Epidermal melanocyte (primary cell): ENCODE data around the gene RNF167.
A peak's percentile ranks its signal among the peaks of the same experiment; 100 is the strongest.
"Not testable (repeated sequence)": the region's sequence is repeated elsewhere in the genome, so short reads cannot be mapped to it uniquely, and the experiment has no call there.

Experiments
- DNase-seq: peaks from one replicate; pipeline ENCODE4 v3.0.0; 2011; ENCODE audit warnings: low spot score; ENCODE audit not compliant: insufficient read length

Gene RNF167

DNA sequence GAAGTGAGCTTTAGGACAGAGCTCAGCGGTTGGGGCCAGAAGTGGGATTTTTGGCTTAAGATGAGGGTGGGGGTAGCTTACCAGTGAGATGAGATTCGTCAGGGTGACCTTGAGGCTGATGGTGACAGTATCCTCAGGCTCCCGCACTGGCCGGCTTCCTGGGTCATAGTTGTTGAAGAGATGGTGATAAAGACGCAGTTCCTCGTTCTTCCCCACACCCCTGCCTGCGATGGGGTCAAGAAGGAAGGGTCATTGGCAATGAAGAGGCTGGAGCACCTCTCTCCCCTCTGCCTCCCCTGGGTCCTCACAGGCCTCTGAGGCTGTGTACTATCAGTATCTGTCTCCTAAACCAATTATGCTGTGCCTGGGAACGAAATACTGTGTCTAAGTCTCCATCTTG lies 37.5 kb upstream of the RNF167 start:
- DNase-seq = peak; percentile 3

DNA sequence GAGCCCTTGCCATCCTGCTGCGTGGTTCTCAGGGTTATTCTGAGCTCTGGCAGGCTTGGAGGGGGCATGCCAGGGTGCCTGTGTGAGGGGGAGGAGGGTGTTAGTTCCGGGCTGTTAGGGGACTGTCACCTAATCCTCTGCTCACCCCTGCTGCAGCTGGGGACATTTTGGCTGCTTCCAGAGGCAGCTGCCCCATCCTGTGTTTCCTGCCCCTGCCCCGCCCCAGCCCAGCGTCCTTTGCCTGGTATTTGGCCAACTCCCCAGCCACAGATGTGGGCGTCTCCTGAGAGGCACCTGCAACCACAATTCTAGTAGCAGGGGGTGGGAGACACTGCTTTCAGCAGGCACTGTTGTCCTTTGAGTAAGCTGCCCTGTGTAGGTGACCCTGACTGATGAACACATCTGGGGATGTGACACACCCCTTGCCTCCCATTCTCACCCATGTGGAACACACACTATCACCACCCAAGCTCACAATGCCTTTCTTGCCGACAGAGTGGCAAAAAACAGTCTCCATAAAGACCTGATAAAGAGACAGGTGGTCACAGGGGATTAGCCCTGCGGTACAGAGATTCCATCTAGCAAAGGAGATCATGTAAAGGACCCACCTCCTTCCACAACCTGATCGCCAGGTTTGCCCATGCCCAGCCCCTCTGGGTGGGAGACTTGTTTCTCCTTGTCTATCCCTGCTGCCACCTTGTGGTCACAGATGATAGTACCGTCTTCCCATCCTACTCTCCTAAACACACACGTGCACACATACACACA lies 36.8 kb upstream of the RNF167 start, which contains the start of gene CHRNE:
Gene CHRNE (minus strand): TSS at position 48 of the 768 bp plus-strand sequence. CDS start 35 bp downstream, at position 13.
- DNase-seq = peak; percentile 12

DNA sequence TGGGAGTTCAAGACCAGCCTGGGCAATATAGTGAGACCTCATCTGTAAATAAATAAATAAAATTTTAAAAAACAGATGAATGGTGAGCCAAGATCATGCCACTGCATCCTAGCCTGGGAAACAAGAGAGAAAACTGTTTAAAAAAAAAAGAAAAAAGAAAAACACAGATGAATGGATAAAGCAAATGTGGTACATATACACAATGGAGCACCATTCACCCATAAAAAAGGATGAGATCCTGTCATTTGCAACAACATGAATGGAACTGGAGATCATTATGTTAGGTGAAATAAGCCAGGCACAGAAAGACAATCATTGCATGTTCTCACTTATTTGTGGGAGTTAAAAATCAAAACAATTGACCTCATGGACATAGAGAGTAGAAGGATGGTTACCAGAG lies 33.4 kb upstream of the RNF167 start:
- not testable (repeated sequence) for DNase-seq

DNA sequence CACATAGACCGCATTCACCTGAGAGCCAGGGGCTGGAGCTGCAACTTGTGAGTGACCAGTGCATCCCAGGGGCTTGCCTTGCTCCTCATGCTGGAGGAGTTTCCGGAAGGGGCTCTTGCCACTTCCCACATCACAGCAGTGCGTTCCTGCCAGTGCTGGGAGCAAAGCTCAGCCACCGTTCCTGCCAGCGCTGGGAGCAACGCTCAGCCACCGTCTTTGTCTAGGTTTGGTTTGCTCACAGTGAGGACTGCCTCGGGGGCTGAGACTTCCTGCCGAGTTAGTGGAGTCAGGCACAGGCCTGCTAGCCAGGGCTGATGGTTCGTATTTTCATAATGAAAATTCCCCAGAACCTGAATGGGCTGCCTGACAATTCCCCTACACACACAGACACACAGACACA lies 31.8 kb upstream of the RNF167 start:
- DNase-seq = peak; percentile 17

DNA sequence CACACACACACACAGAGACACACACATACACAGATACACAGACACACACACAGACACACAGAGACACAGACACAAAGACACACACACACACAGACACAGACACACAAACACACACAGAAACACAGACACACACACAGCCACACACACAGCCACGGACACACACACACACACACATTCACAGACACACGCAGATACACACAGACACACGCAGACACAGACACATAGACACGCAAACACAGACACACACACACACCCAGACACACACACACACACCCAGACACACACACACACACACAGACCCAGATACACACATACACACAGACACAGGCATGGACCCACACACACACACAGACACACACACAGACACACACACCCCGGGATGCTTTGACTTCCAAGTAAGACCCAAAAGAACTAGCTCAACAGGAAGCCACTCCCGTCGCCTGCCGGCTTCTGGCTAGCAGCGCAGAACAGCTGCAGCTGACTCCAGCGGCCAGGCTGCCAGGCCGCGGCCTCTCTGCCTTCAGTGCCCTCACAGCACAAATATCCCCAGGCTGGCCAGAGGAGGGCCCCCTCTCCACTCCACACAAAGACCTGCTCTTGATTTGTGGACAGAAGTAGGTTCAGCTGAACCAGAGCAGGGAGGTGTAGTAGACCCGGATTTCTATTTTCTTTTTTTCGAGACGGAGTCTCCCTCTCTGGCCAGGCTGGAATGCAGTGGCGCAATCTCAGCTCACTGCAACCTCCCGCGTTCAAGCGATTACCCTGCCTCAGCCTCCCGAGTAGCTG lies 31.2 kb upstream of the RNF167 start:
- peak; percentile 74 for DNase-seq

DNA sequence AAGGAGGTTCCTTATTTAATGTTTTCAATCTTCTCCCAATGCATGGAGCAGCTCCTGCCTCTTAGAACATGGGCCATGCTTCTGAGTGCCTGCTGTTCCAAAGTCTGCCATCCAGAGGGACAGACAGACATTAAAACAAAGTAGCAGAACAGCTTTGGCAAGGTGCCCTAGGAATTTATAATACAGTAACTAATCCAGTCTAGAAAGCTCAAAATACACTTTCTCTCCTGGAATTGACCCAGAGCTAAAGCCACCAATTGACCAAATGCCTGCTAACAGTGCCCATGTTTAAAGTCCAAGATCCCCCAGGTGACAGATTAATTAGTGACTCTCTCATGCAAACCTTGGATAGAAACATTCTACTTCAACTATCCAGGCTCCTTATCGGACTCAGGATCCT lies 26.1 kb upstream of the RNF167 start:
- peak; percentile 3 for DNase-seq

DNA sequence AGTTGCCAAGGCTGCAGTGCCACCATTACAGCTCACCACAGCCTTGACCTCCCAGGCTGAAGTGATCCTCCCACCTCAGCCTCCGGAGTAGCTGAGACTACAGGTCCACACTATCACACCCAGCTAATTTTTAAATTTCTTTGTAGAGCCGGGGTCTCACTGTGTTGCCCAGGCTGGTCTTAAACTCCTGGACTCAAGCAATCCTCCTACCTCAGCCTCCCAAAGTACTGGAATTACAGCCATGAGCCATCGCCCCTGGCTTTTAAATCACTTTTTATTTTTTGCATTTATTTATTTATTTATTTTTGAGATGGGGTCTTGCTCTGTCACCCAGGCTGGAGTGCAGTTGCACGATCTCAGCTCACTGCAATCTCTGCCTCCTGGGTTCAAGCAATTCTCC lies 25.5 kb upstream of the RNF167 start:
- DNase-seq = not testable (repeated sequence)

DNA sequence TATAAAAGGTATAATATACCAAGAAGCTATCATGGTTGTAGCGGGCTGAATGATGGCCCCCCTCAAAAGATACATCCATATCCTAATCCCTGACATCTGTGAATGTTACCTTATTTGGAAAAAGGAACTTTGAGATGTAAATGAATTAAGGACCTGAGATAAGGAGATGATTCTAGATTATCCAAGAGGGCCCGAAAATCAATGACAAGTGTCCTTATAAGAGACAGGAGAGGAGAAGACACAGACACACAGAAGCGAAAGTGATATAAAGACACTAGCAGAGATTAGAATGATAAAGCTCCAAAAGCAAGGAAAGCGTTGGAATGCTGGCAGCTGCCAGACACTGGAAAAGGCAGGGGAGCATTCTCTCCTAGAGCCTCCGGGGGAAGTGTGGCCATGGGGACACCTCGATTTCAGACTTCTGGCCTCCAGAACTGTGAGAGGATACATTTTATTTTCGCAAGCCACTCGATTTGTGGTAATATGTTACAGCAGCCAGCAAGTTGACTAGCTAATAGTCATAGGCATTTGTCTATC lies 20.5 kb upstream of the RNF167 start:
- DNase-seq = peak; percentile 9

DNA sequence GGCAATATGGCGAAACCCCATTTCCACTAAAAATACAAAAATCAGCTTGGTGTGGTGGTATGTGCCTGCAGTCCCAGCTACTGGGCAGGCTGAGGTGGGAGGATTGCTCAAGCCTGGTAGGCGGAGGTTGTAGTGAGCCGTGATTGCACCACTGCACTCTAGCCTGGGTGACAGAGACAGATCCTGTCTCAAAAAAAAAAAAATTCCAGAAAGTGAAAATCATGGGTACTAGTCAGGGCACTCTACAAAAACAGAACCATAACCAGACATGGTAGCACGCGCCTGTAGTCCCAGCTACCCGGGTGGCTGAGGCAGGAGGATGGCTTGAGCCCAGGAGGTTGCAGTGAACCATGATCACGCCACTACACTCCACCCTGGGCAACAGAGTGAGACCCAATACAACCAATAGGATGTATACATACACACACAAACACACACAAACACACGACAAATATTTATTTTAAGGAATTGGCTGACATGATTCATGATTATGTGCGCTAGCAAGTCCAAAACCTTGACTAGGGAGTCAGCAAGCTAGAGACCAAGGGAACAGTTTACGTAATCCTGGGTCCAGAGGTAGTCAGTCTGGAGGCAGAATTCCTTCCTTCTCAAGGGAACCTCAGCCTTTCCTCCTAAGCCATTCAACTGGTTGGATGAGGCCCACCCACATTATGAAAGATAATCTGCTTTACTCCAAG lies 19.6 kb upstream of the RNF167 start:
- no peak for DNase-seq

DNA sequence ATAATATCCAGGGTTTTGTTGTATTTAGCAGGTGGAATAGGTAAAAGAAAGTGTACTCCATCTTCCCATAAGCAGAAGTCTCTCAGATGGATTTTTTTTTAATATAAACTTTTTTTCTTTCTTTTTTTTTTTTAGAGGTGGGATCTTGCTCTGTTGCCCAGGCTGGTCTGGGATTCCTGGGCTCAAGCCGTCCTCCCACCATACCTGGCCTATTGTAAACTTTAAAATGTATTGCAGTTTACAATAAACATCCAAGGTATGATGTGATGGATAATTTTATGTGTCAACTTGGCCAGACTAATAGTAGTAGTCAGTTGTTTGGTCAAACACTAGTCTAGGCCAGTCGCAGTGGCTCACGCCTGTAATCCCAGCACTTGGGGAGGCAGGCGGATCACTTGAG lies 18.7 kb upstream of the RNF167 start:
- DNase-seq = no peak

DNA sequence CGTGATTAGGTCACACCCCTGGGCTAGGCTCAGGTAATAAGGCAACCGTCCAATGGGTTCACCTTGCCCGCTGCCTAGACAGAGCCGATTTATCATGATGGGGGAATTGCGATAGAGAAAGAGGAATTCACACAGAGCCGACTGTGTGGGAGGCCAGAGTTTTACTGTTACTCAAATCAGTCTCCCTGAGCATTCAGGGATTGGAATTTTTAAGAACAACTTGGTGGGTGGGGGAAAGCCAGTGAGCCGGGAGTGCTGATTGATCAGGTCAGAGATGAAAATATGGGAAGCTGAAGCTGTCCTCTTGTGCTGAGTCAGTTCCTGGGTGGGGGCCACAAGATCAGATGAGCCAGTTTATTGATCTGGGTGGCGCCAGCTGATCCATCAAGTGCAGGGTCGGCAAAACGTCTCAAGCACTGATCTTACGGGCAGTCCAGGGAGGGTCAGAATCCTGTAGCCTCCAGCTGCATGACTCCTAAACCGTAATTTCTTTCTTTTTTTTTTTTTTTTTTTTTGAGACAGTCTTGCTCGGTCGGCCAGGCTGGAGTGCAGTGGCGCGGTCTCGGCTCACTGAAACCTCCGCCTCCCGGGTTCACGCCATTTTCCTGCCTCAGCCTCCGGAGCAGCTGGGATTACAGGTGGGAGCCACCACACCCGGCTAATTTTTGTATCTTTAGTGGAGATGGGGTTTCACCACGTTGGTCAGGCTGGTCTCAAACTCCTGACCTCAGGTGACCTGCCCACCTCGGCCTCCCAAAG lies 13.3 kb upstream of the RNF167 start:
- DNase-seq = not testable (repeated sequence)

DNA sequence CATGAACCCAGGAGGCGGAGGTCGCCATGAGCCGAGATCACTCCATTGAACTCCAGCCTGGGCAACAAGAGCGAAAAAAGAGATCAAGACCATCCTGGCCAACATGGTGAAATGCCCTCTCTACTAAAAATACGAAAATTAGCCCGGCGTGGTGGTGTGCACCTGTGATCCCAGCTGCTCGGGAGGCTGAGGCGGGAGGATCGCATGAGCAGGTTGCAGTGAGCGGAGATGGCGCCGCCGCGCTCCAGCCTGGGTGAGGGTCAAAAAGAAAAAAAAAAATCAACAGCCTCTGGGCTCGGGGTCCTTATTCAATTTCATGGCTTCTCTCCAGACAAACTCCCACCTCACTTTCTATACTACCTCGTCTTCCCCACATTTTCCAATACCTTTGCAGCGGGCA lies 11.2 kb upstream of the RNF167 start:
- no peak for DNase-seq

DNA sequence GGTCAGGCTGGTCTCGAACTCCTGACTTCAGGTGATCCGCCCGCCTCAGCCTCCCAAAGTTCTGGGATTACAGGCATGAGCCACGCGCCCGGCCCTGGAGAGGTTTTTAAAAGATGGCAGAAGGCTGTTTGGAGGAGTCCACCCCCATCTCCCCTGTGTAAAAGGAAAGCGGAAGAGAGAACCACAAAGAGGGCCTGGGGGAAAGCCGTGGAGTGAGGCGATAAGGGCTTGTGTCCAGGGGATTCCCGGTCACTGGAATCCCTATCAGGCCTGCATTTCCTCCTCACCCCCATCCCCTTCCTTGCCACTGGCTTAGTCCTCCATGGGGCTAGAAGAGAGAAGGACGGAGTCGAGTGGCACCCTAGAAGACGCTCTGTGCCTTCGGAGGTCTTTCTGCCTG lies 8.1 kb upstream of the RNF167 start, which contains the start of gene GP1BA:
Gene GP1BA (plus strand): TSS at position 315 of the 400 bp plus-strand sequence. CDS start 328 bp downstream, outside the sequence.
- no peak for DNase-seq

DNA sequence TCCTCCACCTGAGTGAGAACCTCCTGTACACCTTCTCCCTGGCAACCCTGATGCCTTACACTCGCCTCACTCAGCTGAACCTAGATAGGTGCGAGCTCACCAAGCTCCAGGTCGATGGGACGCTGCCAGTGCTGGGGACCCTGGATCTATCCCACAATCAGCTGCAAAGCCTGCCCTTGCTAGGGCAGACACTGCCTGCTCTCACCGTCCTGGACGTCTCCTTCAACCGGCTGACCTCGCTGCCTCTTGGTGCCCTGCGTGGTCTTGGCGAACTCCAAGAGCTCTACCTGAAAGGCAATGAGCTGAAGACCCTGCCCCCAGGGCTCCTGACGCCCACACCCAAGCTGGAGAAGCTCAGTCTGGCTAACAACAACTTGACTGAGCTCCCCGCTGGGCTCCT lies 7.3 kb upstream of the RNF167 start:
- no peak for DNase-seq

DNA sequence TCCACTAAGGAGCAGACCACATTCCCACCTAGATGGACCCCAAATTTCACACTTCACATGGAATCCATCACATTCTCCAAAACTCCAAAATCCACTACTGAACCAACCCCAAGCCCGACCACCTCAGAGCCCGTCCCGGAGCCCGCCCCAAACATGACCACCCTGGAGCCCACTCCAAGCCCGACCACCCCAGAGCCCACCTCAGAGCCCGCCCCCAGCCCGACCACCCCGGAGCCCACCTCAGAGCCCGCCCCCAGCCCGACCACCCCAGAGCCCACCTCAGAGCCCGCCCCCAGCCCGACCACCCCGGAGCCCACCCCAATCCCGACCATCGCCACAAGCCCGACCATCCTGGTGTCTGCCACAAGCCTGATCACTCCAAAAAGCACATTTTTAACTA lies 6.4 kb upstream of the RNF167 start:
- no peak for DNase-seq

DNA sequence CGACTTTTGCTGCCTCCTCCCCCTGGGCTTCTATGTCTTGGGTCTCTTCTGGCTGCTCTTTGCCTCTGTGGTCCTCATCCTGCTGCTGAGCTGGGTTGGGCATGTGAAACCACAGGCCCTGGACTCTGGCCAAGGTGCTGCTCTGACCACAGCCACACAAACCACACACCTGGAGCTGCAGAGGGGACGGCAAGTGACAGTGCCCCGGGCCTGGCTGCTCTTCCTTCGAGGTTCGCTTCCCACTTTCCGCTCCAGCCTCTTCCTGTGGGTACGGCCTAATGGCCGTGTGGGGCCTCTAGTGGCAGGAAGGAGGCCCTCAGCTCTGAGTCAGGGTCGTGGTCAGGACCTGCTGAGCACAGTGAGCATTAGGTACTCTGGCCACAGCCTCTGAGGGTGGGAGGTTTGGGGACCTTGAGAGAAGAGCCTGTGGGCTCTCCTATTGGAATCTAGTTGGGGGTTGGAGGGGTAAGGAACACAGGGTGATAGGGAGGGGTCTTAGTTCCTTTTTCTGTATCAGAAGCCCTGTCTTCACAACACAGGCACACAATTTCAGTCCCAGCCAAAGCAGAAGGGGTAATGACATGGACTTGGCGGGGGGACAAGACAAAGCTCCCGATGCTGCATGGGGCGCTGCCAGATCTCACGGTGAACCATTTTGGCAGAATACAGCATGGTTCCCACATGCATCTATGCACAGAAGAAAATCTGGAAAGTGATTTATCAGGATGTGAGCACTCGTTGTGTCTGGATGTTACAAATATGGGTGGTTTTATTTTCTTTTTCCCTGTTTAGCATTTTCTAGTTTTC lies 5.7 kb upstream of the RNF167 start:
- DNase-seq = peak; percentile 17

DNA sequence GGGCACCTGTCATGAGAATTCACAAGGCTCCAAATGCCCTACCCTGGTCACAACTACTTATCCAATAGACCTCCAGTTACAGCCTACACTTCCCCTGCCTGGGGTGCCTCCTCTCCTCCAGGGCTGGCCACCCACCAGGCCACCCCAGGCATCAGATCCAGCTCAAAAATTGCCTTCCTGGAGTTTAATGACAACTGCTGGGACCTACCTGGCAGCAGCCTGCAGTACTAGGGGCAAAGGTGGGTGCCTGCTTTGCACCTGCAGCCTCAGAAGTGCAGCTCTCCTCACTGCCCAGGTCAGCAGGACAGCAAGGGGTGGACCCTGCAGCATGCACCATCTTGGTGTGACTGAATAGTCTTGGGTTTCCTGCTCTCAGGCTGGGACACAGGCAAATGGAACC lies 4.4 kb upstream of the RNF167 start:
- peak; percentile 3 for DNase-seq

DNA sequence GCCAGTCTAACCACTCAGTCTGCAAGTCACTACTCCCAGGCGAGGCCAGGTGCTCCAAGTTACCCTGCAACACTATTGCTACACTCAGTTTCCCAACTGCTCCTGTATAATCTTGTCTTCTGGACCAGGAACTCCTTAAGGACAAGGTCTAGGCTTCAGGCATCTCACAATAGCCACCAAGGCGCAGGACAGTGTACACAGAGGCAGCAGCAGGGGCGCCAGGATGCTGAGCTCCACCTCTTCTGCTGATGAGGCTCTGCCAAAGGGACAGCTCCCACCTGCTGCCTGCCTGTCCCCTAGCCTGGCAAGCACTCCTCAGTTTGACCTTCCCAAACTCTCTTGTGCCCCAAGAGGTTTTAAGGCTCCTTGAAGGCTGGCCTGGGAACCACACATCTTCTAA lies 3.6 kb upstream of the RNF167 start:
- peak; percentile 12 for DNase-seq

DNA sequence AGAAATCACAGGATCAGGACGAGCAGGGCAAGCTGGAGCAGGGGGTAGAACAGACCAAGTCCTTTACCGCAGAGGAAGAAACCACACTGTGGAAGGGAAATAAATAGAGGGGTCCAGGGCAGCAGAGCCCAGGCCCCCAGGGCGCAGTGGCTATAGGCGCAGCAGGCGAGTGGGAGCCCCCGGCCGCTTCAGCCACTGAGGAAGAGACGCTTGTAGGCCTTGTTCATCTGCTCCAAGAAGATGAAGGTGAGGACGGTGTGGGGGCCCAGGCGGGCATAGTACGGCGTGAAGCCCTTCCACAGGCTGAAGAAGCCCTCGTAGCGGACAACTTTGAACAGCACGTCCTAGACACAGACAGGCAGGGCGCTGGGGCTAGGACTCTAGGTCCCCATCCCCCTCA lies 2.5 kb upstream of the RNF167 start:
- DNase-seq = no peak

DNA sequence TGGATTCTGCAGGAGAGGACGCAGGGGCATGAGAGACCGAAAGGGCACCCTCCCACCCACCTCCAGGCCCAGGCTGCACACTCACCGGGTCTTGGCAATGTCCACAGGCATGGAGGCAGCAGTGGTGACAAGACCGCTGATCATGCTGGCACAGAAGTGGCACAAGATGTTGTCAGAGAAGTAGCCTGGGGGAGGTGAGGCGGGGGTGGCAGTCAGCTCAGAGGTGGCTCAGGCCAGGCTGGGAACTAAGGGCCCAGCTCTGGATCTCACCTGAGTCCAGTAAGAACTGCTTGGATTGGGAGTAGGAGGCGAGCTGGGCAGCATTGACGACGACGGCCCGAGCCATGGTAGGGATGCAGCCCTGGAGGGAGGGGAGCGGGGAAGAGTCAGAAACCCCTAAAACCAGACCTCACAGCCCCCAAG lies 2.0 kb upstream of the RNF167 start:
- DNase-seq = peak; percentile 15
